A673 (cell line): ENCODE data around the gene MLN. TPM values are rescaled to one million over a fixed set of nuclear protein-coding genes. Genes with fewer than 3 reads are reported as not detected.

Experiments
- BruUV-seq: library from RNA; stranded (reverse); fragments of 400-500 nt; replicated peaks from 2 replicates; lab custom pipeline; 2021; lab: Mats Ljungman, UMichigan
- CTCF ChIA-PET: fragments of 300-600 bp; sonication (Branson Sonifier 250); formaldehyde crosslinking; loops from one replicate; lab custom pipeline; 2022; ENCODE audit warnings: antibody characterized with exemption; lab: Charles Lee
- POLR2A ChIA-PET: fragments of 300-600 bp; sonication (Branson Sonifier 250); formaldehyde crosslinking; loops from one replicate; lab custom pipeline; 2022; ENCODE audit warnings: antibody characterized with exemption; ENCODE audit not compliant: low non-redundant PET; lab: Charles Lee
- DNase-seq: peaks from one replicate; pipeline ENCODE4 v3.0.0-alpha.2; 2015; ENCODE audit warnings: low spot score
- H3K27ac ChIP-seq: fragments of 200-600 bp; sonication (generic); 2 replicates; pipeline ENCODE4 v1.5.1; 2016; ENCODE audit warnings: mixed run types, low read depth, mild to moderate bottlenecking, mixed read lengths, antibody characterized with exemption, low read length; ENCODE audit not compliant: poor library complexity, severe bottlenecking
- H3K27me3 ChIP-seq: fragments of 200-600 bp; sonication (generic); replicated peaks from 2 replicates; pipeline ENCODE4 v1.6.1; 2017; ENCODE audit warnings: mixed run types, low read depth, mild to moderate bottlenecking, mixed read lengths, antibody characterized with exemption, low read length; ENCODE audit not compliant: insufficient read depth, poor library complexity
- H3K36me3 ChIP-seq: fragments of 200-600 bp; sonication (generic); 2 replicates; pipeline ENCODE4 v1.6.1; 2016; ENCODE audit warnings: mixed run types, mild to moderate bottlenecking, mixed read lengths, antibody characterized with exemption, low read length; ENCODE audit not compliant: insufficient read depth, poor library complexity, severe bottlenecking
- H3K4me1 ChIP-seq: fragments of 200-600 bp; sonication (generic); 2 replicates; pipeline ENCODE4 v1.6.1; 2017; ENCODE audit warnings: mixed run types, mild to moderate bottlenecking, mixed read lengths, antibody characterized with exemption, low read length; ENCODE audit not compliant: insufficient read depth, poor library complexity, severe bottlenecking
- H3K4me3 ChIP-seq: fragments of 200-600 bp; sonication (generic); 2 replicates; pipeline ENCODE4 v1.5.1; 2016; ENCODE audit warnings: low read depth, mixed run types, mild to moderate bottlenecking, mixed read lengths, low read length; ENCODE audit not compliant: poor library complexity, severe bottlenecking
- H3K9me3 ChIP-seq: fragments of 200-600 bp; sonication (generic); 2 replicates; pipeline ENCODE4 v1.6.1; 2016; ENCODE audit warnings: mixed run types, low read depth, mild to moderate bottlenecking, mixed read lengths, antibody characterized with exemption, low read length; ENCODE audit not compliant: poor library complexity, severe bottlenecking
- EZH2 ChIP-seq: fragments of 200-600 bp; sonication (generic); IDR thresholded peaks from 2 replicates; pipeline ENCODE4 v1.6.1; 2017; ENCODE audit warnings: borderline replicate concordance, low read depth, mild to moderate bottlenecking, mixed read lengths, antibody characterized with exemption, low read length; ENCODE audit not compliant: poor library complexity, severe bottlenecking
- intact Hi-C: fragments of 100-400 bp; cut with micrococcal nuclease; formaldehyde crosslinking; loops from one replicate; pipeline ENCODE4 v1.10.0; 2022; ENCODE audit not compliant: unreplicated experiment
- total RNA-seq: library from RNA; stranded (reverse); gene quantifications from 2 replicates; pipeline ENCODE4 v1.2.3, GENCODE V29; 2021
- TF ChIP-seq, protein P1 (sequence below): fragments of 300-800, 200-600 bp; sonication (generic); conservative IDR thresholded peaks from 2 replicates; pipeline ENCODE4 v1.5.1; 2017; ENCODE audit warnings: low read depth, mild to moderate bottlenecking, antibody characterized with exemption, low read length, moderate library complexity, mixed read lengths

Gene MLN
- total RNA-seq, 1 experiment from 2014 or later: not detected

DNA sequence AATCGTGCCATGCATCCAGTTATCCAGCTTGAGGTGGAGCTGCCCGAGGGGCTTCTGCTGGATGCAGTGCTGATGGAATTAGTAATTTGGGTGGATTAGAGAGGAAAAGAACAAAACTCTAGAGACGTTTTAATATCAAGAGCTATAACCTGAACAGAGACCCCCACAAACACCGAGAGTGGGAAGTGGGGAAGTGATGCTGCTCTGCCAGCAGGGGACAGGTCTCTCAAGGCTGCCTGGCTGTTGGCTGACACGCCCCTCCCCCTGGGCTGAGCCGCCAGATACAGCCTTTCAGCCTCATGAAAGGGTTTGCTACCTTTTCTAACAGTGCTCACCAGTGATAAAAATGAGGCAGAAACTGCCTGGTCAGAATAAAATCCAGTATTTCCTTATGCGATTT is 24.5 kb downstream of the MLN start:
- intact Hi-C loops: no loop called here
- no TSS peak for BruUV-seq
- DNase-seq: no peak

DNA sequence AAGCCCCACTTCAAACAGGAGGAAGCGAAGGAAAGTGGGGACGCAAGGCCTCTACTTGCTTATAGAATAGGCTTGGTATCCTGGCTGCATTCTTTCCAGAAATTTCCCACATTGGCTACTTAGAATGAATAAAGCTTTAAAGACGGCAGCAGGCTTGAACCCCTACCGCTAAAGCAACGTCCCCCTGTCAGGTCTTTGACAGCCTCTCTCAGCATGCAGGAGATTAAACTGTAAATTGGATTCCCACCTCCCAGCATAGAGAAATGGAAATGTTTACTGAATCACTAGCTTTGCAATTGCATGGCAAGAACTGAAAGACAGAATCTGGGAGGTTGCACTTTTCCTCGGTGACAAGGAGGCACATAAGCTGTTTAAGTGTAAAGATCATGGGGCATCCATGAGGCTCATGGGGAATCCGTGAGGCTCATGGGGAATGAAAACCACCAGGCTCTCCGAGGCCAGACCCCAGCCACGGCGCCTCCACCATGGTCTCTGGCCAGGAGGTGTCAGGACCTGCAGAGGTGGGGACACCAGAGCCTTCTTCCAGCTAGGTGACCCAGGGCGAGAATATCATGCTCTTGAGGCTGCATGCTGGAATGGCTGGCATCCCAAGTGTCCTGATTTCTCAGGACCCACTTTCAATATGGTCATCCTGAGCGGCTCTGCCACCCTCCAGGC is 25.2 kb downstream of the MLN start:
- ChIA-PET POLR2A (no interaction called here), CTCF (interaction anchor here (0.6 to 1.3 kb wide), 3 partner anchors 119 to 270 kb away, joined by 3 to 9 read pairs (median 3); no protein-coding TSS in a partner anchor)
- peaks cover 11% of the 10 kb centered on the region for H3K4me1 ChIP-seq
- H3K9me3 ChIP-seq: no peaks in the 10 kb centered on the region
- H3K27ac ChIP-seq: peak overlapping the region; percentile 47
- intact Hi-C loops: no loop called here
- no peaks in the 10 kb centered on the region for H3K27me3 ChIP-seq
- DNase-seq: no peak
- peaks cover 94% of the 10 kb centered on the region for H3K36me3 ChIP-seq
- no peak overlapping the region for H3K4me3 ChIP-seq
- no peak for TF ChIP-seq EZH2
- TF ChIP-seq, protein P1, sequence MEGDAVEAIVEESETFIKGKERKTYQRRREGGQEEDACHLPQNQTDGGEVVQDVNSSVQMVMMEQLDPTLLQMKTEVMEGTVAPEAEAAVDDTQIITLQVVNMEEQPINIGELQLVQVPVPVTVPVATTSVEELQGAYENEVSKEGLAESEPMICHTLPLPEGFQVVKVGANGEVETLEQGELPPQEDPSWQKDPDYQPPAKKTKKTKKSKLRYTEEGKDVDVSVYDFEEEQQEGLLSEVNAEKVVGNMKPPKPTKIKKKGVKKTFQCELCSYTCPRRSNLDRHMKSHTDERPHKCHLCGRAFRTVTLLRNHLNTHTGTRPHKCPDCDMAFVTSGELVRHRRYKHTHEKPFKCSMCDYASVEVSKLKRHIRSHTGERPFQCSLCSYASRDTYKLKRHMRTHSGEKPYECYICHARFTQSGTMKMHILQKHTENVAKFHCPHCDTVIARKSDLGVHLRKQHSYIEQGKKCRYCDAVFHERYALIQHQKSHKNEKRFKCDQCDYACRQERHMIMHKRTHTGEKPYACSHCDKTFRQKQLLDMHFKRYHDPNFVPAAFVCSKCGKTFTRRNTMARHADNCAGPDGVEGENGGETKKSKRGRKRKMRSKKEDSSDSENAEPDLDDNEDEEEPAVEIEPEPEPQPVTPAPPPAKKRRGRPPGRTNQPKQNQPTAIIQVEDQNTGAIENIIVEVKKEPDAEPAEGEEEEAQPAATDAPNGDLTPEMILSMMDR: no peak
- BruUV-seq: no TSS peak

More for the DNA sequence above, 24.5 kb downstream of the MLN start:
- H3K27me3 ChIP-seq: no peaks in the 10 kb centered on the region
- TF ChIP-seq EZH2: no peak
- TF ChIP-seq, protein P1: peak; percentile 30; the same call in 1 of the 2 replicates
- no peaks in the 10 kb centered on the region for H3K9me3 ChIP-seq
- no peak overlapping the region for H3K27ac ChIP-seq
- H3K36me3 ChIP-seq: peaks cover 96% of the 10 kb centered on the region
- ChIA-PET CTCF (interaction anchor here (0.6 to 1.3 kb wide), 4 partner anchors 8 to 269 kb away, joined by 3 to 9 read pairs (median 3); no protein-coding TSS in a partner anchor), POLR2A (no interaction called here)
- peaks cover 8% of the 10 kb centered on the region for H3K4me1 ChIP-seq
- no peak overlapping the region for H3K4me3 ChIP-seq

DNA sequence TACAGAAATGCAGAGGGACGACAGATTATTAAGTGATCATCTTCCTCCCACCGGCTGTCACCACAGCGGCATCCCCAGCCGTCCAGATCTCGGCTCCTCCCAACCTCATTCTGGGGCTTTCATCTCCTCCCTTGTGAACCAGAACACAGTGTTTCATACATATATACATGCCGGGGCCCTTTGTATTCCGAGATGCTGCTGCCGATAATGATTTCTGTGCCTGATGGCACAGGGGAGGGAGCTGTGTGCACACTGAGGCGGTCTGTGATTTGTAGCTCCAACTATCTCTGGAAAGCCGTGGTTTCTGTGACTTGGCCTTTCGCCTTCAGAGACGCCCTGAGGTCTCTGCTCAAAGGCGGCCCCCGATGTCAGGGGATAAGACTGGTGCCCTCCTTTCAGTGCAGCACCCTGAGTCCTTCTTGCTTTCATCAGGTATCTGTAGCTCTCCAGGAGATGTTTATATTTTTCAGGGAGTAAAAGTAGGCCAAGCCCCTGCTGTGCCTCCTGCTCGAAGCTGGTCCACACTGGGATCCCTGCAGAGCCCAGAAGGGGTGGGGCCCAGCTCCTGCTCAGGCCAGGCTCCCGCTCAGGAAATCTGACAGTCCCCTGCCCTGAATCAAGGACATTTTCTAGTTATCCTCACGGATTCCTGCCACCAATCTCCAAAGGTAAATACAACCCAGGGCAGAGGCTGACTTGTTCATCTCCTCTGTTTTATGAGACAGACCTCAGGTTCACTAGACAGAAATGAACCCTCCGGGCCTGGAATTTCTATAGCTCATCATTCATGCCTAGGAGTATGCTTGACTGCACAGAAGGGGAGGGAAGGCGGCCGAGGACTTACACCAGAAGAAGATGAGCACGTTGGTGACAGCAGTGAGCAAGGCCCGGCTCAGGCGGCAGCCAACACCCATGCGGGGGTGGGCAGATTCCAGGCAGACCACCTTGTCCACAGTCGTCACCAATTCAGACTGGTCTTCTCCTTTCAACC is 26.1 kb downstream of the MLN start:
- intact Hi-C loops: no loop called here
- no peaks in the 10 kb centered on the region for H3K27me3 ChIP-seq
- POLR2A ChIA-PET: interaction anchor here (0.6 kb wide), 1 partner anchor 662 kb away, joined by 3 read pairs; no protein-coding TSS in a partner anchor
- no TSS peak for BruUV-seq
- H3K4me1 ChIP-seq: peaks cover 20% of the 10 kb centered on the region
- no peak for DNase-seq
- TF ChIP-seq, protein P1: no peak
- TF ChIP-seq EZH2: no peak
- peaks cover 88% of the 10 kb centered on the region for H3K36me3 ChIP-seq
- H3K4me3 ChIP-seq: no peak overlapping the region
- H3K27ac ChIP-seq: peak overlapping the region; percentile 47
- H3K9me3 ChIP-seq: no peaks in the 10 kb centered on the region
- CTCF ChIA-PET: interaction anchor here (1.3 kb wide), 1 partner anchor 250 kb away, joined by 9 read pairs; no protein-coding TSS in a partner anchor
